GM21423 (cell line): ENCODE data around the gene TMSB4X.
"Not testable (repeated sequence)": the region's sequence is repeated elsewhere in the genome, so short reads cannot be mapped to it uniquely, and the experiment has no call there.

Source experiments
- ATAC-seq: cut with Tn5 transposase; IDR thresholded peaks from one replicate; pipeline ENCODE4 v1.9.1; 2021; ENCODE audit warnings: mild to moderate bottlenecking, moderate library complexity; ENCODE audit not compliant: unreplicated experiment

Gene TMSB4X

GRCh38 chrX:12974305-12974795, 560 bp upstream of the TMSB4X start:
- no peak for ATAC-seq

DNA sequence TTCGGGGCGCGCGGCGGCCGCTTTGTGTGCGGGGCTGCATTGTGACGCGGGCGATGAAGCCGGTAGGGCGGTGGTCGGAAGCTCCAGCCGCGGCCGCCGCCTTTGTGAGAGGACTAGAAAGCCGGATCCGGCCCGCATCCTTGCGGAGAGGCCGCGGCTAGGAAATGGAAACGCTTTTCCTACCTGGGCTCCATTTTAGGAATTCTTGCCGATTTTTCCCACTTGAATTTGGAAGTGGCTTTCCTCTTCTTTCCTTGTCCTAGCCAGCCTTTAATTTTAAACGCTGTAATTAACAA, 708 bp downstream of the TMSB4X start:
- no peak for ATAC-seq

DNA sequence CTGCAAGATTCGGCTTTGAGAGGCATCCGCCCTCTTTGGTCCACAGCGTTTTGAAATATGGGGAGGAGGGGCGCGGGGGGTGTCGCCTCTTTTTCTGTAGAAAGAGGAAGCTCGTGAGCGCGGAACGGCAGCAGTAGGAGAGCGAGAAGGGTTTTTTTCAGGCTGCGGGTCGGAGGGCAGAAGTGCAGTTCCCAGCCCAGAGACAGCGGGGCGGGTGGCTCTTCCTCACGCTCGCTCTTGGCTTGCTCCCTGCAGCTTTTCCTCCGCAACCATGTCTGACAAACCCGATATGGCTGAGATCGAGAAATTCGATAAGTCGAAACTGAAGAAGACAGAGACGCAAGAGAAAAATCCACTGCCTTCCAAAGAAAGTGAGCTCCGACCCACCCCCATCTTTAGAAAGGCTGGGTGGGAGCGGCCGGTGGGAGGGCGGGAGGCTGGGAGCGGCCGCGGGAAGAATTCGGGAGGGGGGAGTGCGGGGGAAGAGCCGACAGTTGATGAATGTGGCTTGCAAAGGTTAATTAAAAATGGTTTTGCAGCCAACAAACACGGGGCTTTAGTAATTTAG, 1.2 kb downstream of the TMSB4X start:
- no peak for ATAC-seq

- not testable (repeated sequence) for ATAC-seq
Measured at GRCh38 chrX:12976819-12977732, 2.2 kb downstream of the TMSB4X start.

DNA sequence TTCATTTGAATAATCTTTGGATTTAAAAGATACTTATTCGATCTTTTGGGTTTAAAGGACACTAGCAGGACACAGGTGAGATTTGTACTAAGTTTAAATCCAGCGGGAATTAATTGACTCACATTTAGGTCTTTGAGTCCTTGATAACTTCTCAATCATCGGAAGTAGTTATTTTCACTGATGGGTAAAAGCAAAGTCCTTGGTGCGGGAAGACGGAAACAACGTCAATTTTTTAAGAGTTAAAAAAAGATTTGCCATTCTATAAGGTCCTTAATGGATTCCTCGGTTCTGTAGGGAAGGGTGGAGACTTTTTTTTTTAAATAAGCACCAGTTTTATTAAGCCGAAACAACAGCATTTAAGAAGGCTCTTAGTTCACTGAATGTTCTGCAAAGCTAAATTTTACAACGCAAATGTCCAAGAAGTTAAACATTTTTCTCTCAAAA, 2.9 kb downstream of the TMSB4X start:
- peak; percentile 9 for ATAC-seq

DNA sequence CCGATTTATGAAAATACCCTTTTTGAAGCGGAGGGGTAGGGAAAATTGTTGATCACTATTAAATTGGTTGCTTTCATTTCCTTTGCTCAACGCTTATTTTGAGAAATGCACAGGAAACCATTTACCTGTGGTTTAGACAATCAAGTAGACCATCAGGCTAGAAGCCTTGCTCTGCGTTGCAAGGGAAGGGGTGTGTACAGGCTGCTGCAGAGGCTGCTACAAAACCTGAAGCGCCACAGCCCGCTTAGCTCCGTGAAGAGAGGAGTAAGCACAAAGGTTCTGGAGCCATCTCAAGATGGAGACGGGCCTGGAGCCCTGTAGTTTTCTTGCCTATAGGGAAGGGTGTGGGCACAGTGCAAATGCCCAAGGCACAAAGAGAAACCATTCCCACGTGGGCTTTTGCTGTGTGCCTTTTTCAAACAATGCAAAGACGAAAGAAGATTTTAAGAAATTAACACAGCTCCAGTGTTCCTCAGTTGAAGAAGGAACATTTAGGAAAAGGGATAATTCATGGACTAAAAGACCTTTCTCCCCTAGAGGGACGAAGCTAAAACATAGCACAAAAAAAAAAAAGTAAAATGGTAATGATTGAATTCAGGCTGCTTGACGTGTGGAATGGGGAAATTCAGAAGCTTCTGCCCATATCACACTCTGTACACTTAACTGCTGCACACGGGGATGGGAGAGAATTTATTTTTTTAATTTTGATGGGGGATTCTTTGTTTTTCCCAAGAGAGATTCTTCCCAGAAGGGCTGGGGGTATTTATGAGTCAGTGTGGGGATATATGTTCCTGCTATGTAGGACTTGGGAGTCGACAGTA, 3.5 kb downstream of the TMSB4X start:
- ATAC-seq: peak; percentile 46

DNA sequence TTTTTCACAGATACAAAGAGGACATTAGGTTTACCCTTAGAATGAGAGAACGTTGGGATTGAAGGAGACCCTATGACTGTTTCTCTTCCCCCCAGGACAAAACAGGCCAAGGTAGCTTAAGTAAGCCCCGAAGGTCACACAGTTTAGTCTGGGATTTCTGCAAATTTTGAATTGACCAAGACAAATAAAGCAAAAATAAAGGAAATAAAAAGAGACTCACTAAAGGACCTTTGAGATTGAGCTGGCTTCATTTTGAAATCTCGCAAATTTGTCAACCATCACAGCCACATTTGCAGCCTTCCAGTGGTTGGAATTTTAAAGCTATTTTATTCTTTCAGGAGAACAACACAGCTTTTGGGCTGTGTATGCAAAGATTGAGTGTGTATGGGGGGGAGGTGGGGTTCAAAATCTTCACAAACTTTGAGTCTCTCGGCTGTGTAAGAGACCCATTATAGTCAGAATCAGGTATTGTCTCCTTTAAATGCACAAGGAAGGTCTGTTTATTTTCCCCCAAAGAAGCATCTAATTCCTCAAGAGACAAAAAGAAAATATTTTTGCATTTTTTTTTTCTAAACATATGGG, 4.2 kb downstream of the TMSB4X start:
- ATAC-seq: peak; percentile 1

DNA sequence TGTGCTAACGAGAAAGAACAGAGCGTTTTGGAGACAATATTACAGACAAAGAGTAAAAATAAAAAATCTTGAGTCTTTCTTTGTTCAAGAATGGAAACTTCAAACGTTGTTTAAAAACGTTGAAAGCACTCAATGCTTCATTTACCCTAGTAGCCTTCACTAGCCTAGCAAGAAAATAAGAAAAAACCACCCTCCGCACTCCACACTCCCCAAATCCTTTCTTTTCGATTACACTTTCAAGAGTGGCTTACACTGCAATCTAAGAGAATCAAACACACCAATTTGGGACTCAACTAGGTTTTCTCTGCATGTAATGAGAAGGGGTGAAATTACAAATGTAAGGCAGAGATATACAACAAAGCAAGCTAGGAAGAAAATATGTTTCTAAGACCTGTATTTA, 4.7 kb downstream of the TMSB4X start:
- ATAC-seq: no peak

DNA sequence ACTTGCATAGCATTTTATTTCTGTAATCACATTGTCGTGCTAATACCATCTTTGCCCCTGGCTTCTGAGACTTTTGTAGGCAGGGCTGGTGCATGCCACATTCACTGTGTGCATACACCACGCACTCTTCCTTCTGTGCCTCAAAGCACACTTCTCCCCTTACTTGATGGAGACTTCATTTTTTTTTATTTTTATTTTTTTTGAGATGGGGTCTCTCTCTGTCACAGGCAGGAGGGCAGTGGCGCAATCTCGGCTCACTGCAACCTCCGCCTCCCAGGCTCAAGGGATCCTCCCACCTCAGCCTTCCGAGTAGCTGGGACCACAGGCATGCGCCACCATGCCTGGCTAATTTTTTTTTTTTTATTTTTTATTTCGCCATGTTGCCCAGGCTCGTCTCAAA, 5.1 kb downstream of the TMSB4X start:
- not testable (repeated sequence) for ATAC-seq

- no peak for ATAC-seq
Measured at GRCh38 chrX:12981880-12982279, 7.0 kb downstream of the TMSB4X start.

DNA sequence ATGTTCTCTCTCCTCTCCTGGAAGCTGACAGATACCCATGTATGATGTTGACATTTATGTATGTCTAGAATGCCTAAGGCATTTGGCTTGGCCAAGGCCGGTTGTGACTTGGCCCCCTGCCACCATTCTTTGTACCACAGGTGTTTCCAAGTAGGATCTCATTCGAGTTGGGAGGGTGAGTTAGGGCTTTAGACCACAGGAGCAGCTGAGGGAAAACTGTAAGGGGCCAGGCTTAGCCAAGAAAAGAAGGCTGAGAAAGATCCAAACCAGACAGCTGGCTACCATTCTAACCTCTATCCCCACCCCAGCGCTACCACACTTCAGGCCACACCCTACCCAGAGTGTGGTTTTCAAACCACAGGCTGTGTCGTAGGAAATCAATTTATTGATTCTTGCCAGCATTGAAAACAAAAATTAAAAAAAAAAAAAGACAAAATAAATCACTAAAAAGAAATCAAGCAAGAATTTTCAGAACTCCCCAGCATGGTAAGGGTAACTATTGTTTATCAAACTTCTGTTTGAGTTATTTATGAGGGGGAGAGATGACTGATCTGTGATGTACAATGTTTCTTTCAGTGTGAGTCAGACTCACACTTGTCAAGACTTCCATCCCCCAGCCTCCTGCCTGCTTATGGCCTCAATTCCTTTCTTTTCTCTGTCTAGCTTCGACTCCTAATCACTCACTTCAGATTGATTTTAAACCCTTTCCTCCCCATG, 9.9 kb downstream of the TMSB4X start:
- peak; percentile 54 for ATAC-seq

- no peak for ATAC-seq
Measured at GRCh38 chrX:12985331-12985730, 10.4 kb downstream of the TMSB4X start.

DNA sequence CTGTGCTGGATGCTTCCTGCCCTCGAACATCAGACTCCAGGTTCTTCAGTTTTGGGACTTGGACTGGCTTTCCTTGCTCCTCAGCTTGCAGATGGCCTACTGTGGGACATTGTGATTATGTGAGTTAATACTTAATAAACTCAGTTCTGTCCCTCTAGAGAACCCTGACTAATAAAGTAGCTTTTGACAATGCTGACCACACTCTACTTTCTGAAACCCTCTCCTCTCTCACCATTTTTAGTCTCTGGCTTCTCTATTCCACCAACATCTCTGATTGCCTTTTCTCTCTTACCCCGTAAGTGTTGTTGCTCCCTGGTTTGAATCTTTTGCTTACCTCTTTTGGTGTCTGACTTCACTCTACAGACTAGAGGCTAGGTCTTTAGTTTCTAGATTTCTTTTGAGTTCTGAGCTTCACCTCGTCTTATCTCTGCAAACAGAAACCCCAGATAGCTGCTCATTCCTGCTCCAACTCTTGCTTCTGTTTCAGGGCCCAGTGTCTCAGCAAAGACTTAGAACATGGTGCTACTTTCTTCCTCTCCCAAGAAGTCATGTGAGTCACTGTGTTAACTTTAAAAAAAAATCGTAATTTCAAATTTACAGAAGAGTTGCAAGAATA, 11.4 kb downstream of the TMSB4X start:
- ATAC-seq: peak; percentile 42

GRCh38 chrX:12986886-12987285, 12.0 kb downstream of the TMSB4X start:
- no peak for ATAC-seq

DNA sequence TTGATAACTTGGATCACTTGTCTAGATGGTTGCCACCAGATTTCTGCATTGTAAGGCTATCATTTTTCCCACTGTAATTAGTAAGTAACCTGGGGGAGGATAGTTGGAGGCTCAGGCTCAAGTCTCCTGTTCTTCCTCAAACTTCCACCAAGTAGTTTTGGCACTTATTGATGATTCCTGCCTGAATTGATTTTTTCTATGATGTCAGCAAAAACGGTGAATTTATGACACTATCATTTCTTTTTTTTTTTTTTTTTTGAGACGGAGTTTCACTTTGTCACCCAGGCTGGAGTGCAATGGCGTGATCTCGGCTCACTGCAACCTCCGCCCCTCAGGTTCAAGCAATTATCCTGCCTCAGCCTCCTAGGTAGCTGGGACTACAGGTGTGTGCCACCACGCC, 12.4 kb downstream of the TMSB4X start:
- ATAC-seq: no peak

DNA sequence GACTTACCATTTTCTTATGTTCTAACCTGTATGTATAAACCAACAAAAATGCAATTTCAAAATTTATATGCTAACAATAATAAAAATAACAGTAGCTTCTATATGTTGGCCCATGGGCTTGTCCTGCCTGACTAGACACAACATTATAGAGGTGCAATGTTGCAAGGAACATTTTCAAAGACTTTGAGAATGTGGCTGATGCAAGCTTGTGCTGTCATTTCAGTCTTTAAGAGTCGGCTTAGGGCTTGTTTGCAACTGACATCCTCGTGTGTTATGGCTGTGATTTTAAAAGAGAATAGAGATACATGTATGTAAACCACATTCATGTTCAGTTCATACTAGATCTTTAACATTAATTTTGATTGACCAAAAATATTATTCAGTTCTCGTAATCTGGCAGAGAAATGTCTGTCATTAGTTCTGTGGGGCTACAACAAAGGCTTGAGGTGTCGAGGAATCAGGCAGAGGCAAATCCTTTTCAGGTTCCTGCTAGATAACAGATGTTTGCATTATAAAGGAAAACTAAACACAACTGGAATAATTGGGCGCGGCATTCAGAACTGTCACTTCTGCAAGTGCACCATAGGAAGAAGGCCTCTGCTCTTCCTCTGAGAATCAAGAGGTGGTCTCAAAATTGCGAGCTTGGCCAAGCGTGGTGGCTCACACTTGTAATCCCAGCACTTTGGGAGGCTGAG, 13.1 kb downstream of the TMSB4X start:
- ATAC-seq: no peak

DNA sequence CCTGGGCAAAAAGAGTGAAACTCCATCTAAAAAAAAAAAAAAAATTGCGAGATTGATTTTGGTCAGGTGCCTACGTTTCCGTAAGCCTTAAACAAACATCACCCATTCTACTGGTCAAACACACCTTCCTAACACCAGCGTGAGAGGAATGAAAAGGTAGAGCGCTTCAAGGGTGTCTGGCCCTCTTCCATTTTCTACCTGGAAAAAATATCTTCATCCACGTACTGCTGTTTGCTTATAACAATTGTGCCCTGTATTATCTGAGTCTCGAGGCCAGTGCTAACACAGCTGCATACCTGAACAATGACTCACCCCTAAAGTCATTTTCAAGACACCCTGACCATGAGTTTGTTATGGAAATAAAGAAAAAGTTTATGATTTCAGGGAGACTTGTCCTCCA, 13.9 kb downstream of the TMSB4X start:
- no peak for ATAC-seq

- ATAC-seq: no peak
Measured at GRCh38 chrX:12989461-12989860, 14.6 kb downstream of the TMSB4X start.

- ATAC-seq: no peak
Measured at GRCh38 chrX:12991575-12991974, 16.7 kb downstream of the TMSB4X start.
